A673 (cell line): ENCODE results near the gene PRDM16. TPM values are rescaled to one million over a fixed set of nuclear protein-coding genes. Genes with fewer than 3 reads are reported as not detected.
A peak's percentile ranks its signal among the peaks of the same experiment; 100 is the strongest.

Experiments used
- BruUV-seq: library from RNA; stranded (reverse); fragments of 400-500 nt; replicated peaks from 2 replicates; lab custom pipeline; 2021; lab: Mats Ljungman, UMichigan
- CTCF ChIA-PET: fragments of 300-600 bp; sonication (Branson Sonifier 250); formaldehyde crosslinking; loops from one replicate; lab custom pipeline; 2022; ENCODE audit warnings: antibody characterized with exemption; lab: Charles Lee
- POLR2A ChIA-PET: fragments of 300-600 bp; sonication (Branson Sonifier 250); formaldehyde crosslinking; loops from one replicate; lab custom pipeline; 2022; ENCODE audit warnings: antibody characterized with exemption; ENCODE audit not compliant: low non-redundant PET; lab: Charles Lee
- DNase-seq: peaks from one replicate; pipeline ENCODE4 v3.0.0-alpha.2; 2015; ENCODE audit warnings: low spot score
- H3K27ac ChIP-seq: fragments of 200-600 bp; sonication (generic); 2 replicates; pipeline ENCODE4 v1.5.1; 2016; ENCODE audit warnings: mixed run types, low read depth, mild to moderate bottlenecking, mixed read lengths, antibody characterized with exemption, low read length; ENCODE audit not compliant: poor library complexity, severe bottlenecking
- H3K27me3 ChIP-seq: fragments of 200-600 bp; sonication (generic); replicated peaks from 2 replicates; pipeline ENCODE4 v1.6.1; 2017; ENCODE audit warnings: mixed run types, low read depth, mild to moderate bottlenecking, mixed read lengths, antibody characterized with exemption, low read length; ENCODE audit not compliant: insufficient read depth, poor library complexity
- H3K36me3 ChIP-seq: fragments of 200-600 bp; sonication (generic); 2 replicates; pipeline ENCODE4 v1.6.1; 2016; ENCODE audit warnings: mixed run types, mild to moderate bottlenecking, mixed read lengths, antibody characterized with exemption, low read length; ENCODE audit not compliant: insufficient read depth, poor library complexity, severe bottlenecking
- H3K4me1 ChIP-seq: fragments of 200-600 bp; sonication (generic); 2 replicates; pipeline ENCODE4 v1.6.1; 2017; ENCODE audit warnings: mixed run types, mild to moderate bottlenecking, mixed read lengths, antibody characterized with exemption, low read length; ENCODE audit not compliant: insufficient read depth, poor library complexity, severe bottlenecking
- H3K4me3 ChIP-seq: fragments of 200-600 bp; sonication (generic); 2 replicates; pipeline ENCODE4 v1.5.1; 2016; ENCODE audit warnings: low read depth, mixed run types, mild to moderate bottlenecking, mixed read lengths, low read length; ENCODE audit not compliant: poor library complexity, severe bottlenecking
- H3K9me3 ChIP-seq: fragments of 200-600 bp; sonication (generic); 2 replicates; pipeline ENCODE4 v1.6.1; 2016; ENCODE audit warnings: mixed run types, low read depth, mild to moderate bottlenecking, mixed read lengths, antibody characterized with exemption, low read length; ENCODE audit not compliant: poor library complexity, severe bottlenecking
- EZH2 ChIP-seq: fragments of 200-600 bp; sonication (generic); IDR thresholded peaks from 2 replicates; pipeline ENCODE4 v1.6.1; 2017; ENCODE audit warnings: borderline replicate concordance, low read depth, mild to moderate bottlenecking, mixed read lengths, antibody characterized with exemption, low read length; ENCODE audit not compliant: poor library complexity, severe bottlenecking
- intact Hi-C: fragments of 100-400 bp; cut with micrococcal nuclease; formaldehyde crosslinking; loops from one replicate; pipeline ENCODE4 v1.10.0; 2022; ENCODE audit not compliant: unreplicated experiment
- total RNA-seq: library from RNA; stranded (reverse); gene quantifications from 2 replicates; pipeline ENCODE4 v1.2.3, GENCODE V29; 2021
- TF ChIP-seq, protein P1 (sequence below): fragments of 300-800, 200-600 bp; sonication (generic); conservative IDR thresholded peaks from 2 replicates; pipeline ENCODE4 v1.5.1; 2017; ENCODE audit warnings: low read depth, mild to moderate bottlenecking, antibody characterized with exemption, low read length, moderate library complexity, mixed read lengths

PRDM16 gene
- total RNA-seq, 1 experiment from 2014 or later, result 0.49 TPM

DNA sequence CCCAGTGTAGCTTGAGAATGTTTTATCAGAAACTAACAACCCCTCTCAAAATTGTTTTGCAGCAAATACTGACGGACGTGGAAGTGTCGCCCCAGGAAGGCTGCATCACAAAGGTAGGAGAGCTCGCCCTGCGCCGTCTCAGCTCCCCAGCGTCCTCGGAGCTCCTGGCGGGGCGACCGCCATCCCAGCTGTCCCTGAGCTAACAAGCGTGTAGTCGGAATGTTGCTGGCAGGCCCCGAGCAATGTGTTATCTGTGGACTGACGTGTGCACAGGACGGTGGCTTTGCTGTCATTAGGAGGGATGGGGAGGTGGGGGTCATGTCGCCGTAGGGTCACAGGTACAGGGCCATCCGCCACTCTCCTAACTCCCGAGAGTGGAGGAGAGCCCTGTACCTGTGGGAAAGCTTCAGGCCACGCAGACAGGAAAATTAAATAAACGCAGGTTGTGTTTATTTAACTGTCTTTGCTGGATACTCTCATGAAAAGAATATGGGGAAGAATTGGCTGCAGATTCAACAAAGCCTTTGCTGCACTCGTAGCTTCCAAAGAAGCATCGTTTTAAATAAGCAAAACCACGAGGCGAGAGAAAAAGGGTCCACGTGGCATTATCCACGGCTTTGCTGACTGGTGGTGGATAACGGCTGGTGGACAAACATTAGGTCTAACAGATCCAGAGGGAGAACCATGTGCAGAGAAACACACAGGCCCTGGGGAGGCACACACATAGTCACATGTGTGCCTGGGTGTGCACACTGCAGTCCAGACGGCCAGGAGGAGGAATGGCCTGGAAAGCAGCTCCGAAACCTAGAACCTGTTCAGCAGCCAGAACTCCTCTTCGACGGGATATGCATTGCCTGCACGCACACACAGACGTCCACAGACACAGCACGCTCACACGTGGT is 175.3 kb downstream of the PRDM16 start:
- intact Hi-C loops, result no loop called here
- no peak overlapping the region for H3K4me3 ChIP-seq
- H3K4me1 ChIP-seq, result no peaks in the 10 kb centered on the region
- no peaks in the 10 kb centered on the region for H3K27me3 ChIP-seq
- H3K9me3 ChIP-seq, result no peaks in the 10 kb centered on the region
- H3K36me3 ChIP-seq, result no peaks in the 10 kb centered on the region
- ChIA-PET CTCF (no interaction called here), POLR2A (no interaction called here)
- no peak overlapping the region for H3K27ac ChIP-seq
- DNase-seq, result no peak
- BruUV-seq, result no TSS peak
- TF ChIP-seq, protein P1, sequence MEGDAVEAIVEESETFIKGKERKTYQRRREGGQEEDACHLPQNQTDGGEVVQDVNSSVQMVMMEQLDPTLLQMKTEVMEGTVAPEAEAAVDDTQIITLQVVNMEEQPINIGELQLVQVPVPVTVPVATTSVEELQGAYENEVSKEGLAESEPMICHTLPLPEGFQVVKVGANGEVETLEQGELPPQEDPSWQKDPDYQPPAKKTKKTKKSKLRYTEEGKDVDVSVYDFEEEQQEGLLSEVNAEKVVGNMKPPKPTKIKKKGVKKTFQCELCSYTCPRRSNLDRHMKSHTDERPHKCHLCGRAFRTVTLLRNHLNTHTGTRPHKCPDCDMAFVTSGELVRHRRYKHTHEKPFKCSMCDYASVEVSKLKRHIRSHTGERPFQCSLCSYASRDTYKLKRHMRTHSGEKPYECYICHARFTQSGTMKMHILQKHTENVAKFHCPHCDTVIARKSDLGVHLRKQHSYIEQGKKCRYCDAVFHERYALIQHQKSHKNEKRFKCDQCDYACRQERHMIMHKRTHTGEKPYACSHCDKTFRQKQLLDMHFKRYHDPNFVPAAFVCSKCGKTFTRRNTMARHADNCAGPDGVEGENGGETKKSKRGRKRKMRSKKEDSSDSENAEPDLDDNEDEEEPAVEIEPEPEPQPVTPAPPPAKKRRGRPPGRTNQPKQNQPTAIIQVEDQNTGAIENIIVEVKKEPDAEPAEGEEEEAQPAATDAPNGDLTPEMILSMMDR, result no peak
- TF ChIP-seq EZH2, result no peak

DNA sequence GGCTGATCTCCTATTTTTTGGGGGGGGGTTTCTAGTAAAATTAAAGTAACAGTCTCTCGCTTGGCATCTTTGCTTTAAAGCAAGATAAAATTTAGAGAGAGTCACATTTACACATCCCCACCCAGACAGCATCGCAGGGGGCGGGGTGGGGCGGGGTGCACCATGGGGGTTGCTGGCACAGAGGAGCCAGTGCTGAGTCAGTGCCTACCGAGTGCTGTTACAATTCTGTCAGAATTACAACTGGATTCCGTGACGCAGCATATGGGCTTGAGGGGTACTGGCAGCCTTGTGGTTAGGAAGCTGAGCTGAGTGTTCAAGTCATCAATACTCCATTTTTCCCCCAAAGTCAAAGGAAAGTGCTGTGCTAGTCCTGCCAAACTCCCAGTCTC is 175.9 kb downstream of the PRDM16 start:
- POLR2A ChIA-PET, result no interaction called here

DNA sequence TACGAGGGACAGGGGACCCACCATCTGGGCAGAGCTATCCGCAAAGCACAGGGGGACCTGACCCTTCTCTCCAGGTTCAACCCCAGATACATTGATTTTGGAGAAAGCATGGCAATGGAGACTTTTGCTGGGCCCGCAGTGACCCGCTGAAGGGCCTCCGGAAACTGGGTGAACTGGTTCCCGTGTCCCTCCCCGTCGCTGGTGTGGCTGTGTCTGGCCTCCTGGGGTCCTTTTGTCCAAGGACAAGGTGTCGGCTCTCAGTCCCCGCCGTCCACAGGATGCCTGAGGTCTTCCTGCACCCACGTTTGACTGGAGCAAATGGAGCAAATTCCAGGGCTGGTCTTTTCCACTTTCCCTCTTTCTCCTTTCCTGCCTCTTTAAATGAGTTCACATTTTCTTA is 176.3 kb downstream of the PRDM16 start:
- Histone ChIP-seq H3K4me1 (no peaks in the 10 kb centered on the region), H3K9me3 (no peaks in the 10 kb centered on the region), H3K4me3 (no peak overlapping the region), H3K36me3 (no peaks in the 10 kb centered on the region), H3K27me3 (no peaks in the 10 kb centered on the region), H3K27ac (no peak overlapping the region)
- CTCF ChIA-PET, result no interaction called here
- BruUV-seq, result no TSS peak
- intact Hi-C loops, result no loop called here
- no peak for TF ChIP-seq EZH2
- TF ChIP-seq, protein P1, result no peak
- POLR2A ChIA-PET, result no interaction called here
- DNase-seq, result no peak

More for the DNA sequence above, 175.9 kb downstream of the PRDM16 start:
- H3K4me1 ChIP-seq, result no peaks in the 10 kb centered on the region
- TF ChIP-seq EZH2, result no peak
- TF ChIP-seq, protein P1, result no peak
- intact Hi-C loops, result no loop called here
- no peak overlapping the region for H3K4me3 ChIP-seq
- BruUV-seq, result no TSS peak
- H3K36me3 ChIP-seq, result no peaks in the 10 kb centered on the region
- H3K27ac ChIP-seq, result no peak overlapping the region
- no peaks in the 10 kb centered on the region for H3K27me3 ChIP-seq
- DNase-seq, result peak; percentile 34
- no peaks in the 10 kb centered on the region for H3K9me3 ChIP-seq
- CTCF ChIA-PET, result no interaction called here
